ENCODE measurements around the gene ACTR6. TPM values are rescaled to one million over a fixed set of nuclear protein-coding genes. Genes with fewer than 3 reads are reported as not detected.

The ACTR6 gene
- total and polyA plus RNA-seq, 9 of the 15 experiments (the other 6 are each of a cell fraction or from before 2014, with no cell fraction given) = 26.1 to 109 (median 70.9) TPM

DNA sequence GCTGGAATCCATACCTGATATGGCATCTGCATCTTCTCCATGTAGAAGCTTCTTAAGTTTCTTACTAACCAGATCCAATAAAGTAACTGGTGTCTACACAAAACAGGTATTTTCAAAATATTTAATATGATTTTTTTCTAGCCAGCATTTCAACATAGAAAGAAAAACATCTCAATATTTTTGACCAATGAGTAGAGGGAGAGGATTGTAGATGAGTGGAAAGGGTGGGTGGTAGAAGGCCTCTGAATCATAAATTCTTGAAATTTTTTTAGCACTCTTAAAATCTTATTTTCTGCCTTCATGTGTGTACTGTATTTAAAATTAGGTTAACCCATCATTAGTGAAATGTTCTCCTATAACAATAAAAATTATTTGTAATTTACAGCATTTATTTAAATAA is 48.3 kb downstream of the ACTR6 start (continued):
- TF ChIP-seq, protein P1, sequence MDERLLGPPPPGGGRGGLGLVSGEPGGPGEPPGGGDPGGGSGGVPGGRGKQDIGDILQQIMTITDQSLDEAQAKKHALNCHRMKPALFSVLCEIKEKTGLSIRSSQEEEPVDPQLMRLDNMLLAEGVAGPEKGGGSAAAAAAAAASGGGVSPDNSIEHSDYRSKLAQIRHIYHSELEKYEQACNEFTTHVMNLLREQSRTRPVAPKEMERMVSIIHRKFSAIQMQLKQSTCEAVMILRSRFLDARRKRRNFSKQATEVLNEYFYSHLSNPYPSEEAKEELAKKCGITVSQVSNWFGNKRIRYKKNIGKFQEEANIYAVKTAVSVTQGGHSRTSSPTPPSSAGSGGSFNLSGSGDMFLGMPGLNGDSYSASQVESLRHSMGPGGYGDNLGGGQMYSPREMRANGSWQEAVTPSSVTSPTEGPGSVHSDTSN (CRISPR knock-in tag; IDR thresholded peaks at IDR 0.05; ENCODE audit: low read depth) = no peak
- TF ChIP-seq, protein P1 (tag; conservative IDR thresholded peaks at IDR 0.05; ENCODE audit: low read depth) = no peak
- TF ChIP-seq ELF4 (CRISPR knock-in tag; IDR thresholded peaks at IDR 0.05) (no peak), KLF6 (CRISPR knock-in tag; IDR thresholded peaks at IDR 0.05; ENCODE audit: borderline replicate concordance) (no peak), ZNF431 (CRISPR knock-in tag; IDR thresholded peaks at IDR 0.05) (no peak), ZNF121 (CRISPR knock-in tag; conservative IDR thresholded peaks at IDR 0.05) (no peak), ZSCAN29 (IDR thresholded peaks at IDR 0.05) (no peak), ZNF830 (CRISPR knock-in tag; IDR thresholded peaks at IDR 0.05) (no peak), CBX1 (IDR thresholded peaks at IDR 0.05; ENCODE audit: low read depth) (no peak)
- TF ChIP-seq, protein P2, sequence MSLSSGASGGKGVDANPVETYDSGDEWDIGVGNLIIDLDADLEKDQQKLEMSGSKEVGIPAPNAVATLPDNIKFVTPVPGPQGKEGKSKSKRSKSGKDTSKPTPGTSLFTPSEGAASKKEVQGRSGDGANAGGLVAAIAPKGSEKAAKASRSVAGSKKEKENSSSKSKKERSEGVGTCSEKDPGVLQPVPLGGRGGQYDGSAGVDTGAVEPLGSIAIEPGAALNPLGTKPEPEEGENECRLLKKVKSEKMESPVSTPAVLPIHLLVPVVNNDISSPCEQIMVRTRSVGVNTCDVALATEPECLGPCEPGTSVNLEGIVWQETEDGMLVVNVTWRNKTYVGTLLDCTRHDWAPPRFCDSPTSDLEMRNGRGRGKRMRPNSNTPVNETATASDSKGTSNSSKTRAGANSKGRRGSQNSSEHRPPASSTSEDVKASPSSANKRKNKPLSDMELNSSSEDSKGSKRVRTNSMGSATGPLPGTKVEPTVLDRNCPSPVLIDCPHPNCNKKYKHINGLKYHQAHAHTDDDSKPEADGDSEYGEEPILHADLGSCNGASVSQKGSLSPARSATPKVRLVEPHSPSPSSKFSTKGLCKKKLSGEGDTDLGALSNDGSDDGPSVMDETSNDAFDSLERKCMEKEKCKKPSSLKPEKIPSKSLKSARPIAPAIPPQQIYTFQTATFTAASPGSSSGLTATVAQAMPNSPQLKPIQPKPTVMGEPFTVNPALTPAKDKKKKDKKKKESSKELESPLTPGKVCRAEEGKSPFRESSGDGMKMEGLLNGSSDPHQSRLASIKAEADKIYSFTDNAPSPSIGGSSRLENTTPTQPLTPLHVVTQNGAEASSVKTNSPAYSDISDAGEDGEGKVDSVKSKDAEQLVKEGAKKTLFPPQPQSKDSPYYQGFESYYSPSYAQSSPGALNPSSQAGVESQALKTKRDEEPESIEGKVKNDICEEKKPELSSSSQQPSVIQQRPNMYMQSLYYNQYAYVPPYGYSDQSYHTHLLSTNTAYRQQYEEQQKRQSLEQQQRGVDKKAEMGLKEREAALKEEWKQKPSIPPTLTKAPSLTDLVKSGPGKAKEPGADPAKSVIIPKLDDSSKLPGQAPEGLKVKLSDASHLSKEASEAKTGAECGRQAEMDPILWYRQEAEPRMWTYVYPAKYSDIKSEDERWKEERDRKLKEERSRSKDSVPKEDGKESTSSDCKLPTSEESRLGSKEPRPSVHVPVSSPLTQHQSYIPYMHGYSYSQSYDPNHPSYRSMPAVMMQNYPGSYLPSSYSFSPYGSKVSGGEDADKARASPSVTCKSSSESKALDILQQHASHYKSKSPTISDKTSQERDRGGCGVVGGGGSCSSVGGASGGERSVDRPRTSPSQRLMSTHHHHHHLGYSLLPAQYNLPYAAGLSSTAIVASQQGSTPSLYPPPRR (CRISPR knock-in tag; IDR thresholded peaks at IDR 0.05; ENCODE audit: borderline replicate concordance) = no peak
- TF ChIP-seq, protein P3, sequence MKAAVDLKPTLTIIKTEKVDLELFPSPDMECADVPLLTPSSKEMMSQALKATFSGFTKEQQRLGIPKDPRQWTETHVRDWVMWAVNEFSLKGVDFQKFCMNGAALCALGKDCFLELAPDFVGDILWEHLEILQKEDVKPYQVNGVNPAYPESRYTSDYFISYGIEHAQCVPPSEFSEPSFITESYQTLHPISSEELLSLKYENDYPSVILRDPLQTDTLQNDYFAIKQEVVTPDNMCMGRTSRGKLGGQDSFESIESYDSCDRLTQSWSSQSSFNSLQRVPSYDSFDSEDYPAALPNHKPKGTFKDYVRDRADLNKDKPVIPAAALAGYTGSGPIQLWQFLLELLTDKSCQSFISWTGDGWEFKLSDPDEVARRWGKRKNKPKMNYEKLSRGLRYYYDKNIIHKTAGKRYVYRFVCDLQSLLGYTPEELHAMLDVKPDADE (conservative IDR thresholded peaks at IDR 0.05; ENCODE audit: control insufficient read depth, low read depth, low read length) = no peak

All from K562 (cell line).